ENCODE measurements around the gene DSP. TPM values are rescaled to one million over a fixed set of nuclear protein-coding genes. Genes with fewer than 3 reads are reported as not detected.

Gene DSP
- total RNA-seq, 1 experiment from 2014 or later, result 20.1 TPM

- TF ChIP-seq REST (IDR thresholded peaks at IDR 0.05; ENCODE audit: insufficient read depth in 1 of 2, low read depth in 2 of 2, low read length in 1 of 2), result no peak
- TF ChIP-seq TCF7L2 (IDR thresholded peaks at IDR 0.05; ENCODE audit: low read depth, low read length), result no peak
- no peak for TF ChIP-seq SIN3A (IDR thresholded peaks at IDR 0.05; ENCODE audit: borderline replicate concordance, insufficient read depth, low read depth, low read length)
- TF ChIP-seq POLR2AphosphoS5 (IDR thresholded peaks at IDR 0.05; ENCODE audit: low read depth, low read length), result no peak
- no peak for TF ChIP-seq CTCF (IDR thresholded peaks at IDR 0.05)
- no peak overlapping the region for H3K4me3 ChIP-seq (ENCODE audit: low read depth in 2 of 2, low read length in 2 of 2)
- DNase-seq (ENCODE audit: low read depth, low spot score) (no peak), ATAC-seq (no peak)
- no peaks in the 10 kb centered on the region for H3K9me3 ChIP-seq (ENCODE audit: control insufficient read depth, insufficient read depth, low read depth, low read length)
- H3K27me3 ChIP-seq (ENCODE audit: control insufficient read depth, insufficient read depth, low read length), result no peaks in the 10 kb centered on the region; the same call in 1 of the 2 replicates
- no peak overlapping the region for H3K27ac ChIP-seq (ENCODE audit: low read length)
- ChIA-PET CTCF (interaction anchor here (0.6 kb wide), 1 partner anchor 52 kb away, joined by 4 read pairs; no protein-coding TSS in a partner anchor), POLR2A (no interaction called here)
- peaks cover under 1% of the 10 kb centered on the region; the same call in 1 of the 2 replicates for H3K36me3 ChIP-seq (ENCODE audit: control insufficient read depth, insufficient read depth, low read length)
- peaks cover 8% of the 10 kb centered on the region for H3K4me1 ChIP-seq (ENCODE audit: control insufficient read depth, insufficient read depth, low read length)
- in situ Hi-C loops (cut with HindIII; ENCODE audit: low pct_unique_long_range_greater_than_20kb, low sequenced_read_pairs) (no loop called here), intact Hi-C loops (cut with micrococcal nuclease; ENCODE audit: unreplicated experiment) (no loop called here)
- no TSS peak for BruUV-seq (replicated peaks)
These were observed 47.0 kb downstream of the DSP start for GRCh38 chr6:7588506-7588905.

DNA sequence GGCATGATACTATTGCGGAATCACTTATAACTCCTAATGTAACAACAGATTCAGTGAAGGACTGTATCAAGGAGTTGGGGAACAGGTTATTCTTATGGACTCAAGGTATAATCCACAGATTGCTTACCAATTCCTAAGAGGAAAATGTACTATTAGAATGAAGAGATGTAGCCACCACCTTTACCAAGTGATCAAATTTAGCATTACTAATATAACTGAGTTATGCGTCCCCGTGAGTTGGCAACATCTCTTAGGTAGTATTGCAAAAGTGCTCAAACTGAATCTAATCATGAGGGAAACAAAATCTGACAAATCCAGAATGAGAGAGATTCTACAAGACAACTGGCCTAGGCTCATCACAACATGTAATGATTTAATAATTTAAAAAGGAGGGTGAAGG is 47.8 kb downstream of the DSP start:
- no peaks in the 10 kb centered on the region; the same call in 1 of the 2 replicates for H3K27me3 ChIP-seq (ENCODE audit: control insufficient read depth, insufficient read depth, low read length)
- peaks cover 8% of the 10 kb centered on the region for H3K4me1 ChIP-seq (ENCODE audit: control insufficient read depth, insufficient read depth, low read length)
- BruUV-seq (replicated peaks), result no TSS peak
- H3K27ac ChIP-seq (ENCODE audit: low read length), result peak overlapping the region; percentile 91; the same call in 1 of the 2 replicates
- no peaks in the 10 kb centered on the region for H3K9me3 ChIP-seq (ENCODE audit: control insufficient read depth, insufficient read depth, low read depth, low read length)
- no peak for TF ChIP-seq TCF7L2 (IDR thresholded peaks at IDR 0.05; ENCODE audit: low read depth, low read length)
- no peak for TF ChIP-seq REST (IDR thresholded peaks at IDR 0.05; ENCODE audit: insufficient read depth in 1 of 2, low read depth in 2 of 2, low read length in 1 of 2)
- TF ChIP-seq CTCF (IDR thresholded peaks at IDR 0.05), result no peak
- no peak for TF ChIP-seq POLR2AphosphoS5 (IDR thresholded peaks at IDR 0.05; ENCODE audit: low read depth, low read length)
- no peak for TF ChIP-seq SIN3A (IDR thresholded peaks at IDR 0.05; ENCODE audit: borderline replicate concordance, insufficient read depth, low read depth, low read length)
- POLR2A ChIA-PET, result interaction anchor here (0.6 kb wide), 1 partner anchor 121 kb away, joined by 4 read pairs; no protein-coding TSS in a partner anchor
- intact Hi-C loops (cut with micrococcal nuclease; ENCODE audit: unreplicated experiment) (no loop called here), in situ Hi-C loops (cut with HindIII; ENCODE audit: low pct_unique_long_range_greater_than_20kb, low sequenced_read_pairs) (no loop called here)
- CTCF ChIA-PET, result no interaction called here
- H3K4me3 ChIP-seq (ENCODE audit: low read depth in 2 of 2, low read length in 2 of 2), result peak overlapping the region in 1 of 2 experiments; percentile 94; a peak in 2 of 4 replicates
- DNase-seq (ENCODE audit: low read depth, low spot score) (no peak), ATAC-seq (no peak)
- peaks cover 7% of the 10 kb centered on the region; the same call in 1 of the 2 replicates for H3K36me3 ChIP-seq (ENCODE audit: control insufficient read depth, insufficient read depth, low read length)

Measured in Panc1 (cell line).